Dermis microvascular lymphatic vessel endothelial cell (primary cell): ENCODE measurements around the gene MXI1. TPM values are rescaled to one million over a fixed set of nuclear protein-coding genes. Genes with fewer than 3 reads are reported as not detected.
A peak's percentile ranks its signal among the peaks of the same experiment; 100 is the strongest.
"Not testable (repeated sequence)": the region's sequence is repeated elsewhere in the genome, so short reads cannot be mapped to it uniquely, and the experiment has no call there.

Experiments used
- DNase-seq, 2 donors: peaks; one replicate each; pipeline versions ENCODE4 v3.0.0 to v3.0.0-alpha.2; 2010; ENCODE audit warnings: low read depth in 2 of 2
- total RNA-seq: library from RNA; depleted of rRNA; stranded (reverse); fragments of >200 nt; gene quantifications from 2 replicates; pipeline ENCODE4 v1.2.1, GENCODE V29; 2014

The MXI1 gene
- total RNA-seq, 1 donor from 2014 or later = 5.3 TPM

- no peak for DNase-seq
Measured at GRCh38 chr10:110181451-110181850, 26.0 kb upstream of the MXI1 start.

- DNase-seq = no peak
Measured at GRCh38 chr10:110181911-110182310, 25.5 kb upstream of the MXI1 start.

GRCh38 chr10:110184398-110184797, 23.0 kb upstream of the MXI1 start:
- no peak for DNase-seq

GRCh38 chr10:110185646-110186182, 21.7 kb upstream of the MXI1 start:
- DNase-seq = not testable (repeated sequence)

GRCh38 chr10:110190170-110190569, 17.2 kb upstream of the MXI1 start:
- DNase-seq = no peak

GRCh38 chr10:110192552-110192951, 14.9 kb upstream of the MXI1 start:
- no peak for DNase-seq

GRCh38 chr10:110200503-110200902, 6.9 kb upstream of the MXI1 start:
- DNase-seq = no peak

GRCh38 chr10:110201046-110201445, 6.4 kb upstream of the MXI1 start:
- DNase-seq = not testable (repeated sequence)

- no peak for DNase-seq
Measured at GRCh38 chr10:110203500-110204455, 3.6 kb upstream of the MXI1 start.

GRCh38 chr10:110205051-110205675, 2.2 kb upstream of the MXI1 start:
- DNase-seq = no peak

GRCh38 chr10:110207805-110208613, 604 bp downstream of the MXI1 start:
- peak in 1 of 2 donors; percentile 23 for DNase-seq

- DNase-seq = peak in 1 of 2 donors; percentile 45
Measured at GRCh38 chr10:110208614-110209453, 1.4 kb downstream of the MXI1 start.

GRCh38 chr10:110209454-110209925, 2.1 kb downstream of the MXI1 start:
- peak in 1 of 2 donors; percentile 44 for DNase-seq

- peak in 1 of 2 donors; percentile 31 for DNase-seq
Measured at GRCh38 chr10:110209926-110210673, 2.7 kb downstream of the MXI1 start.

- DNase-seq = peak; percentile 90 to 97
Measured at GRCh38 chr10:110210674-110211464, 3.5 kb downstream of the MXI1 start.

GRCh38 chr10:110211465-110211843, 4.0 kb downstream of the MXI1 start:
- DNase-seq = no peak

- no peak for DNase-seq
Measured at GRCh38 chr10:110212119-110213006, 5.0 kb downstream of the MXI1 start.

- no peak for DNase-seq
Measured at GRCh38 chr10:110214371-110214826, 7.0 kb downstream of the MXI1 start.
